Spleen (tissue), 11 donors: ENCODE measurements around the gene ZC3H18. TPM values are rescaled to one million over a fixed set of nuclear protein-coding genes. Genes with fewer than 3 reads are reported as not detected.

Source experiments
- DNase-seq: peaks from one replicate; pipeline ENCODE4 v3.0.0-alpha.2; 2020
- H3K27ac ChIP-seq, 8 donors: fragments of 200-600 bp; sonication (generic) in 7 of 8; 1 replicate in 4 of 8; 2 replicates in 4 of 8; pipeline versions ENCODE4 v1.5.0 to v1.8.0; 2016 to 2021; ENCODE audit warnings: inconsistent platforms in 4 of 8, mild to moderate bottlenecking in 4 of 8, moderate library complexity in 1 of 8
- H3K27me3 ChIP-seq, 7 donors: fragments of 200-600 bp; sonication (generic) in 6 of 7; replicated peaks in 1 of 7; 1 replicate in 4 of 7; 2 replicates in 3 of 7; pipeline versions ENCODE4 v1.5.0 to v1.8.0; 2016 to 2021; ENCODE audit warnings: inconsistent platforms in 3 of 7, mild to moderate bottlenecking in 1 of 7
- H3K36me3 ChIP-seq, 6 donors: fragments of 200-600 bp; sonication (generic) in 5 of 6; 1 replicate in 4 of 6; 2 replicates in 2 of 6; pipeline versions ENCODE4 v1.5.0 to v1.8.0; 2016 to 2021; ENCODE audit warnings: inconsistent platforms in 2 of 6
- H3K4me1 ChIP-seq, 6 donors: fragments of 200-600 bp; sonication (generic) in 5 of 6; 1 replicate in 3 of 6; 2 replicates in 3 of 6; pipeline versions ENCODE4 v1.5.0 to v1.8.0; 2016 to 2021; ENCODE audit warnings: inconsistent platforms in 3 of 6
- H3K4me3 ChIP-seq, 8 donors: fragments of 200-600 bp; sonication (generic) in 7 of 8; 1 replicate in 4 of 8; 2 replicates in 4 of 8; pipeline versions ENCODE4 v1.5.0 to v1.8.0; 2016 to 2021; ENCODE audit warnings: inconsistent platforms in 4 of 8, mild to moderate bottlenecking in 4 of 8, moderate library complexity in 2 of 8
- H3K9me3 ChIP-seq, 8 donors: fragments of 200-600 bp; sonication (generic) in 7 of 8; 1 replicate in 4 of 8; 2 replicates in 4 of 8; pipeline versions ENCODE4 v1.5.0 to v1.8.0; 2016 to 2021; ENCODE audit warnings: inconsistent platforms in 4 of 8
- CTCF ChIP-seq, 11 experiments: fragments of 200-600 bp in 7 of 11; fragments of 450-650 bp in 4 of 11; sonication (generic) in 4 of 11; IDR thresholded peaks in 8 of 11; conservative IDR thresholded peaks in 3 of 11; 1 replicate in 7 of 11; 2 replicates in 4 of 11; pipeline versions ENCODE4 v1.4.0 to v1.8.0; 2016 to 2021; ENCODE audit warnings: antibody characterized with exemption in 11 of 11, inconsistent platforms in 4 of 11, mild to moderate bottlenecking in 1 of 11
- POLR2A ChIP-seq, 3 donors: fragments of 450-650 bp; IDR thresholded peaks; one replicate each; pipeline ENCODE4 v1.5.1; 2017; ENCODE audit warnings: antibody characterized with exemption in 3 of 3, mild to moderate bottlenecking in 1 of 3
- POLR2AphosphoS5 ChIP-seq, 3 donors: sonication (generic); formaldehyde crosslinking; IDR thresholded peaks; one replicate each; pipeline ENCODE4 v1.5.1; 2017; ENCODE audit warnings: antibody characterized with exemption in 3 of 3
- WGBS, 5 donors: extraction: QIAGEN DNeasy Blood & Tissue Kit in 3 of 5; methylation state at CpG; one replicate each; pipeline versions ENCODE4 v1.1.5 to v1.1.7; 2013 to 2018; 5-methylcytosine and 5-hydroxymethylcytosine counted together
- intact Hi-C: fragments of 100-400 bp; cut with DNase I; formaldehyde crosslinking; loops from one replicate; pipeline ENCODE4 v1.15.0; 2023; ENCODE audit warnings: low total_unique reads
- polyA plus RNA-seq, 3 donors: library from polyadenylated mRNA; stranded (reverse); fragments of 200-250 nt; gene quantifications; one replicate each; pipeline ENCODE4 v1.2.1, GENCODE V29; 2013
- total RNA-seq, 7 donors: library from RNA; depleted of rRNA in 3 of 7; stranded (reverse); fragments of >200 nt in 3 of 7; fragmentation: NEBNext Ultra II Directional in 4 of 7; extraction: Animal tissue kit (Norgen Biotek cat#: 25700) in 4 of 7; gene quantifications; one replicate each; pipeline versions ENCODE4 v1.1.0 to v1.2.1, GENCODE V29; 2016 to 2021
- donor health status: healthy with polysubstance abuse.
- donor health status: DM: no; HTN: no; CAD: no; lungs with moderate emphysema.
- donor health status: DM: no; HTN: no; CAD: no.
- donor health status: Bipolar disorder and iron deficiency.
- donor health status: healthy.
- donor health status: DM: no; HTN: no; CAD: no.
- donor health status: DM: yes; HTN: yes; CAD: no.

The ZC3H18 gene
- total and polyA plus RNA-seq, 10 donors, result 18.0 to 65.2 (median 34.7) TPM

- intact Hi-C loops, result no loop called here
- H3K36me3 ChIP-seq, result peaks cover 0 to 87% (median 68%) of the 10 kb centered on the region in 6 donors
These were observed 59.6 kb downstream of the ZC3H18 start for GRCh38 chr16:88629835-88630234.

GRCh38 chr16:88630433-88630832 is 60.2 kb downstream of the ZC3H18 start:
- H3K27me3 ChIP-seq, result peaks cover 0 to 4% (median 0%) of the 10 kb centered on the region in 7 donors
- no peak for TF ChIP-seq POLR2A (IDR thresholded peaks at IDR 0.05)
- TF ChIP-seq CTCF (IDR thresholded peaks at IDR 0.05 in 8 of 11, conservative IDR thresholded peaks at IDR 0.05 in 3 of 11), result no peak
- TF ChIP-seq POLR2AphosphoS5 (IDR thresholded peaks at IDR 0.05), result no peak
- no peaks in the 10 kb centered on the region for H3K9me3 ChIP-seq
- no peak for DNase-seq
- WGBS, 5 donors, result 89 to 96% (median 94%) methylated on average over 4 to 12 of the region's 12 CpGs
- peaks cover 12 to 56% (median 36%) of the 10 kb centered on the region in 6 donors for H3K4me1 ChIP-seq
- no peak overlapping the region for H3K4me3 ChIP-seq
- H3K27ac ChIP-seq, result no peak overlapping the region
- intact Hi-C loops, result no loop called here
- peaks cover 0 to 81% (median 62%) of the 10 kb centered on the region in 6 donors for H3K36me3 ChIP-seq

More at GRCh38 chr16:88629835-88630234, 59.6 kb downstream of the ZC3H18 start:
- no peak overlapping the region for H3K4me3 ChIP-seq
- H3K27ac ChIP-seq, result no peak overlapping the region
- no peaks in the 10 kb centered on the region for H3K27me3 ChIP-seq
- H3K4me1 ChIP-seq, result peaks cover 12 to 50% (median 30%) of the 10 kb centered on the region in 6 donors
- DNase-seq, result no peak
- no peaks in the 10 kb centered on the region for H3K9me3 ChIP-seq
- TF ChIP-seq POLR2AphosphoS5 (IDR thresholded peaks at IDR 0.05), result peak in 2 of 3 donors; percentile 6 to 10
- no peak for TF ChIP-seq POLR2A (IDR thresholded peaks at IDR 0.05)
- no peak for TF ChIP-seq CTCF (IDR thresholded peaks at IDR 0.05 in 8 of 11, conservative IDR thresholded peaks at IDR 0.05 in 3 of 11)
- 86 to 97% (median 87%) methylated on average over 7 to 9 of the region's 9 CpGs for WGBS, 5 donors

- no peak overlapping the region for H3K27ac ChIP-seq
- peaks cover 12 to 61% (median 40%) of the 10 kb centered on the region in 6 donors for H3K4me1 ChIP-seq
- peaks cover 0 to 7% (median 0%) of the 10 kb centered on the region in 7 donors for H3K27me3 ChIP-seq
- no peak for DNase-seq
- intact Hi-C loops, result no loop called here
- no peaks in the 10 kb centered on the region for H3K9me3 ChIP-seq
- H3K4me3 ChIP-seq, result no peak overlapping the region
- 93 to 97% (median 95%) methylated on average over 16 to 23 of the region's 23 CpGs for WGBS, 5 donors
- TF ChIP-seq POLR2A (IDR thresholded peaks at IDR 0.05) (no peak), POLR2AphosphoS5 (IDR thresholded peaks at IDR 0.05) (peak in 2 of 3 donors; percentile 10 to 47), CTCF (IDR thresholded peaks at IDR 0.05 in 8 of 11, conservative IDR thresholded peaks at IDR 0.05 in 3 of 11) (no peak)
- H3K36me3 ChIP-seq, result peaks cover 0 to 76% (median 58%) of the 10 kb centered on the region in 6 donors
These were observed 60.7 kb downstream of the ZC3H18 start for GRCh38 chr16:88630941-88631340.

- Histone ChIP-seq H3K27ac (no peak overlapping the region), H3K9me3 (no peaks in the 10 kb centered on the region), H3K36me3 (peaks cover 0 to 71% (median 55%) of the 10 kb centered on the region in 6 donors), H3K27me3 (peaks cover 0 to 7% (median 0%) of the 10 kb centered on the region in 7 donors), H3K4me1 (peaks cover 12 to 66% (median 40%) of the 10 kb centered on the region in 6 donors), H3K4me3 (no peak overlapping the region)
- intact Hi-C loops, result no loop called here
- 75 to 82% (median 77%) methylated on average over 16 of the region's 16 CpGs for whole genome bisulfite sequencing, 5 donors
- DNase-seq, result no peak
- TF ChIP-seq POLR2AphosphoS5 (IDR thresholded peaks at IDR 0.05) (no peak), POLR2A (IDR thresholded peaks at IDR 0.05) (no peak), CTCF (IDR thresholded peaks at IDR 0.05 in 8 of 11, conservative IDR thresholded peaks at IDR 0.05 in 3 of 11) (no peak)
These were observed 61.2 kb downstream of the ZC3H18 start for GRCh38 chr16:88631384-88631783.
